Measurements from ENCODE around the gene DBI. TPM values are rescaled to one million over a fixed set of nuclear protein-coding genes. Genes with fewer than 3 reads are reported as not detected.

DBI gene
- total and polyA plus RNA-seq, 2 donors (not counting 1 experiment from before 2014, with no cell fraction given) = 45.2 to 69.4 TPM

DNA sequence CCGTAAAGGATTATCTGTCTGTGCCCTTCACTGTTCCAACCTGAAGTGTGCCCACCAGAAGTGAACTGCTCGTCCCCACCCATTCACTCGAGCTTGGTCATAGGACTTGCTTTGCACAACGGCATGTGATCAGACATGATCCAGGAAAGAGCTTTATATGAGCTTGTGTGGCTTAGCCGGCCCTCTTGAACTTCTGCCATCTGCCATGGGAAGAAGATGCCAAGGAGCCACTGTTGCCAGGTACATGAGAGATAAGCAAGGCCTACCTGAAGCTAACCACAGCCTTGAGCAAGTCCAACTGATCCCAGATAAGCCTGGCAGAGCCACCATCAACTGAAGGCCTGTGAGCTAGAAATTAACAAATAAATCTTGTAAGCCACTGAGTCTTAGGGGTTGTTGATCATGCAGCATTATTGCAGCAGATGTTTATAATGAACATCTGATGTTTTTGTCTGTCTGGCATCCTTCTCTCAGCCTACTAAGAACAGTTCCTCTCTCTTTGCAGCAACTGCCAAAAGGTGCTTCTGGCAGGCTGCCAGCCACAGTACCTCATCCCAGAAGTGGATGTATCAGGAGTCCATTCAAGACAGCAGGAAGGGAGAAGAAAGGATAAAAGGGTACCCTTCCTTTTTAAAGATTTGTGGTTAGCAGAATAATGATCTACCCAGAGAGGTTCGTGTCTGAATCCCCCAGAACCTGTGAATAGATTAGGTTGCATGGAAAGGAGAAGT is 16.8 kb downstream of the DBI start:
- DNase-seq = no peak
- Mint-ChIP-seq H3K9me3 (ENCODE audit: insufficient read depth) (no peaks in the 10 kb centered on the region), H3K4me3 (no peak overlapping the region), H3K27ac (no peak overlapping the region), H3K27me3 (peaks cover 7% of the 10 kb centered on the region), H3K4me1 (peaks cover 7% of the 10 kb centered on the region)
- Histone ChIP-seq H3K9me3 (ENCODE audit: control extremely low read depth in 1 of 3, control insufficient read depth in 2 of 3, insufficient read depth in 1 of 3, low read length in 2 of 3) (peaks cover 0 to 4% (median 0%) of the 10 kb centered on the region in 3 donors), H3K4me2 (replicated peaks; ENCODE audit: low read depth, low read length, poor library complexity, severe bottlenecking) (no peak overlapping the region), H3K9ac (ENCODE audit: low read length) (no peak overlapping the region), H3K36me3 (replicated peaks in 1 of 2; ENCODE audit: control extremely low read depth in 1 of 2, control insufficient read depth in 1 of 2, extremely low read depth in 1 of 2, insufficient read depth in 2 of 2, low read length in 1 of 2) (no peaks in the 10 kb centered on the region), H3K4me1 (ENCODE audit: control insufficient read depth in 2 of 2, insufficient read depth in 2 of 2, low read length in 2 of 2) (peaks cover 7% of the 10 kb centered on the region in 2 donors), H3K27me3 (replicated peaks in 1 of 4; ENCODE audit: control extremely low read depth in 1 of 4, control insufficient read depth in 3 of 4, insufficient read depth in 4 of 4, low read length in 3 of 4) (peaks cover 0 to 3% (median 0%) of the 10 kb centered on the region in 4 experiments), H3K27ac (ENCODE audit: low read length in 2 of 2) (no peak overlapping the region), H2AFZ (ENCODE audit: insufficient read depth, low read depth, low read length, poor library complexity, severe bottlenecking) (no peak overlapping the region), H3K79me2 (ENCODE audit: control insufficient read depth, insufficient read depth, low read length) (no peaks in the 10 kb centered on the region), H3K4me3 (ENCODE audit: control extremely low read depth in 1 of 5, extremely low read depth in 1 of 5, insufficient read depth in 1 of 5, low read depth in 2 of 5, low read length in 4 of 5) (no peak overlapping the region), H4K20me1 (ENCODE audit: control insufficient read depth, insufficient read depth, low read length, poor library complexity, severe bottlenecking) (no peaks in the 10 kb centered on the region)
- 92% methylated on average over 6 of the region's 6 CpGs for WGBS (ENCODE audit: insufficient coverage)
- ChIA-PET CTCF (no interaction called here), POLR2A (no interaction called here)
- intact Hi-C loops (cut with micrococcal nuclease) = no loop called here
- no peak for TF ChIP-seq EZH2 (IDR thresholded peaks at IDR 0.05; ENCODE audit: borderline replicate concordance, insufficient read depth, low read depth, low read length, poor library complexity, severe bottlenecking)
- TF ChIP-seq, protein P1, sequence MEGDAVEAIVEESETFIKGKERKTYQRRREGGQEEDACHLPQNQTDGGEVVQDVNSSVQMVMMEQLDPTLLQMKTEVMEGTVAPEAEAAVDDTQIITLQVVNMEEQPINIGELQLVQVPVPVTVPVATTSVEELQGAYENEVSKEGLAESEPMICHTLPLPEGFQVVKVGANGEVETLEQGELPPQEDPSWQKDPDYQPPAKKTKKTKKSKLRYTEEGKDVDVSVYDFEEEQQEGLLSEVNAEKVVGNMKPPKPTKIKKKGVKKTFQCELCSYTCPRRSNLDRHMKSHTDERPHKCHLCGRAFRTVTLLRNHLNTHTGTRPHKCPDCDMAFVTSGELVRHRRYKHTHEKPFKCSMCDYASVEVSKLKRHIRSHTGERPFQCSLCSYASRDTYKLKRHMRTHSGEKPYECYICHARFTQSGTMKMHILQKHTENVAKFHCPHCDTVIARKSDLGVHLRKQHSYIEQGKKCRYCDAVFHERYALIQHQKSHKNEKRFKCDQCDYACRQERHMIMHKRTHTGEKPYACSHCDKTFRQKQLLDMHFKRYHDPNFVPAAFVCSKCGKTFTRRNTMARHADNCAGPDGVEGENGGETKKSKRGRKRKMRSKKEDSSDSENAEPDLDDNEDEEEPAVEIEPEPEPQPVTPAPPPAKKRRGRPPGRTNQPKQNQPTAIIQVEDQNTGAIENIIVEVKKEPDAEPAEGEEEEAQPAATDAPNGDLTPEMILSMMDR (IDR thresholded peaks at IDR 0.05) = no peak
- ATAC-seq (ENCODE audit: low read depth) = no peak

DNA sequence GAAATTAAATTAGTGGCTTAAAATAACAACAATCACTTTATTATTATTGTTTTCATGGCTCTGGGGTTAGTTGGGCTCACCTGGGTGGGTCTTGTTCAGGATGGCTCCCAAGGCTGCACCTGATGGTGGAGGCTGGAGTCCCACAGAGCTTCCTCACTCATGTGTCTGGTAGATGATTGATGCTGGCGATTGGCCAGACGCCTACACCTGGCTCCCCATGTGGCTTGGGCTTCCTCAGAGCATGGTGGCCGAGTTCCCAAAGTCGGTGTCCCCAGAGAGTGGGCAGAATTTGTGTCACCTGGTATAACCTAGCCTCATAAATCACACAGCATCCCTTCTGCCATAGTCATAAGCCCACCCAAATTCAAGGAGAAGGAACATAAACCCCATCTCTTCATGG is 18.2 kb downstream of the DBI start:
- Histone ChIP-seq H3K9ac (ENCODE audit: low read length) (no peak overlapping the region), H3K36me3 (replicated peaks in 1 of 2; ENCODE audit: control extremely low read depth in 1 of 2, control insufficient read depth in 1 of 2, extremely low read depth in 1 of 2, insufficient read depth in 2 of 2, low read length in 1 of 2) (no peaks in the 10 kb centered on the region), H3K4me3 (ENCODE audit: control extremely low read depth in 1 of 5, extremely low read depth in 1 of 5, insufficient read depth in 1 of 5, low read depth in 2 of 5, low read length in 4 of 5) (no peak overlapping the region), H3K27ac (ENCODE audit: low read length in 2 of 2) (no peak overlapping the region), H3K4me2 (replicated peaks; ENCODE audit: low read depth, low read length, poor library complexity, severe bottlenecking) (no peak overlapping the region), H3K79me2 (ENCODE audit: control insufficient read depth, insufficient read depth, low read length) (no peaks in the 10 kb centered on the region), H3K27me3 (replicated peaks in 1 of 4; ENCODE audit: control extremely low read depth in 1 of 4, control insufficient read depth in 3 of 4, insufficient read depth in 4 of 4, low read length in 3 of 4) (peaks cover 0 to 3% (median 0%) of the 10 kb centered on the region in 4 experiments), H4K20me1 (ENCODE audit: control insufficient read depth, insufficient read depth, low read length, poor library complexity, severe bottlenecking) (no peaks in the 10 kb centered on the region), H2AFZ (ENCODE audit: insufficient read depth, low read depth, low read length, poor library complexity, severe bottlenecking) (no peak overlapping the region), H3K9me3 (ENCODE audit: control extremely low read depth in 1 of 3, control insufficient read depth in 2 of 3, insufficient read depth in 1 of 3, low read length in 2 of 3) (peaks cover 0 to 4% (median 0%) of the 10 kb centered on the region in 3 donors), H3K4me1 (ENCODE audit: control insufficient read depth in 2 of 2, insufficient read depth in 2 of 2, low read length in 2 of 2) (peaks cover 7% of the 10 kb centered on the region in 2 donors)
- Mint-ChIP-seq H3K27me3 (peaks cover 7% of the 10 kb centered on the region), H3K9me3 (ENCODE audit: insufficient read depth) (no peaks in the 10 kb centered on the region), H3K4me3 (no peak overlapping the region), H3K27ac (no peak overlapping the region), H3K4me1 (peaks cover 7% of the 10 kb centered on the region)
- CTCF ChIA-PET = no interaction called here
- no peak for ATAC-seq (ENCODE audit: low read depth)
- DNase-seq = no peak
- POLR2A ChIA-PET = no interaction called here
- intact Hi-C loops (cut with micrococcal nuclease) = no loop called here
- TF ChIP-seq, protein P1 (IDR thresholded peaks at IDR 0.05) = no peak
- TF ChIP-seq EZH2 (IDR thresholded peaks at IDR 0.05; ENCODE audit: borderline replicate concordance, insufficient read depth, low read depth, low read length, poor library complexity, severe bottlenecking) = no peak
- no CpG with 5 or more reads among the region's 4 CpGs for WGBS (ENCODE audit: insufficient coverage)
